ENCODE results near the gene ARHGEF10L.

Gene ARHGEF10L

DNA sequence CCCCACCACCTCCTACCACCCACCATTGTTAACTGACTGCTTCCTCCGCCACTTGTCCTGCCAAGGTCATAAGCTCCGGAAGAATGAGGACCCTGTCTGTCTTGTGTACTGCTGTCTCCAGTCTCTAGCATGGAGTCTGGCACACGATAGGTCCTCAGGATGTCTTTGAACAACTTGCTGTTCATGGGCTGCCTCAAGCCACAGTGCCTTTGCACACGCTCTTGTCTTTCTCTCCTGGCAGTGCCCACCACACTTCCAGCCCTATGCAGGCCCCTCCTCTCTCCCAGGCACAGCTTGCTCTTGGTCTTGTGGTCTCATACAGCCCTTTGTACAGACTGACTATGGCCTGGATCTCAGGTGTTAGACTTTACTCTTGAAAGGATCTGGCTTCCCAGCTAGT lies 97.6 kb downstream of the ARHGEF10L start:
- no peak for DNase-seq

DNA sequence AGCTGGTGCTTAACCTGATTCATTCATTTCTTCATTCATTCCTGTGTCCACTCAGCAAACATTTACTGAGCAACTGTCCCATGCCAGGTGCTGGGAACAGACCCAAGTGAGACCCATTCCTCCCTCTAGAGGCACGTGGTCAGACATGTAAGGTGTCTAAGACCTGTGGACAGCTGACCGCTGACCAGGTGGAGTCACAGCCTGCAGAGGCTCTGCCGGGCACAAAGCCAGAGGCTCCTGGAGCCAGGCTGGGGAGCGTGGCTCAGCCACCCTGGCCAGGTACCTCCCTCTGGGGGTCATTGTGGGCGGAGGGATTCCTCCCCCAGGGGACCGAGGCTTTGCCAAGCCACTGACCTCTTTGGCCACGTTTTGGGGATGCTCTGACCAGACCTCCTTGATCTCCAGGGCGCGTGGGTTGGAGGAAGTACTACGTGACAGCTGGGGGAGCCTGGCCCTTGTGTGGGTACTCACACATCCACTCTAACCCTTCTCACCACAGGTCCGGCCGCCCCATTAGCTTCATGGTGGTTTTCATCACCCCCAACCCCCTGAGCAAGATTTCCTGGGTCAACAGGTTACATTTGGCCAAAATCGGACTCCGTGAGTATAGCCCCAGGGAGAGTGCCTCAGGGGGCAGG lies 100.3 kb downstream of the ARHGEF10L start:
- DNase-seq = no peak

DNA sequence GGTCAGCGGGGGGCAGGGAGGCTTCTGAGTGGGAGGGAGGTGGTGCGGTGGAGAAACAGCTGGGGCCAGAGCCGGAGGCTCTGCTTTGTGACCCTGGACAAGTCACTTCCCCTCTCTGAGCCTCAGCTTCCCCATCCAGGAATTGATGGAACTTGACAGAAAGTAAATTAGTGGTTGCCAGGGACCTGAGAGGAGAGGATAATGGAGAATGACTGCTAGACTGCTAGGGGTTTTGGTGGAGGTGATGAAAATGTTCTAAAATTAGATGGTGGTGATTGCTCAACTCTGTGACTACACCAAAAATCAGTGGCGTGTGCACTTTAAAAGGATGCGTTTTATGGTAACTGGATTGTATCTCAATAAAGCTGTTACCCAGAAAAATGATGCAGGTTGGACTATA lies 100.9 kb downstream of the ARHGEF10L start:
- DNase-seq = peak; percentile 61

DNA sequence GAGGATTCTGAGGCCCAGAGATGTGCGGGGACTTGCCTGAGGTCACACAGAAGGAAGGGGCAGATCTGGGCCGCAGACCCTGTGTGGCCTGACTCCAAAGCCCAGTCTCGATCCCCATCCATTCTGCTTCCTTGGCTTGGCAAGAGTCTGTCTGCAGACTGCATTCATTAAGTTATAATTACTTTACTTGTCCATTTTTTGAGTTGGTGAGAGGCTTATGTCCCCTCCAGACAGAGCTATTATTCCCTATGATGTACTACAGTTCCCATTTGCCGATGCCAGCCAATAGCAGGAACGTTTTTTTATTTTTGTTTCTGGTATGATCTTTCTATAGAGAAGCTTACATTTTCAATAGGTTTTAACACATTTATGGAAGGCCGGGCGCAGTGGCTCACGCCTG lies 101.5 kb downstream of the ARHGEF10L start:
- no peak for DNase-seq

DNA sequence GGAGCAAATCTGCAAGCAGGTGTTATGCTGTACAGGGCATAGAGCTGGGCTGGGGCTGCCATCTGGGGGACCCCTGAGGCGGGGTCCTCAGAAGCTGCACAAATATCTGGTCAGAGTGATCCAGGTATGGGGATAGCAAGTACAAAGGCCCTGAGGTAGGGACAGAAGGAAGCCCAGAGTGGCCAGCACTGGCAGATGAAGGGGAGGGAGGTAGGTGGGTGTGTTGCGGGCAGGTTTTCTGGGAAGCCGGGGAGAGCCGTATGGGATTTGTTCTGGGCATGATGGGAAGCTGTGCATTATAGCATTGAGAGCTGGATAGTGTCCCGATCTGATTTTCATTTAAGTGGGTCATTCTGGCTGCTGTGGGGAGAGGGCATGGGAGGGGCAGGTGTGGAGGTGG lies 102.7 kb downstream of the ARHGEF10L start:
- DNase-seq = no peak

DNA sequence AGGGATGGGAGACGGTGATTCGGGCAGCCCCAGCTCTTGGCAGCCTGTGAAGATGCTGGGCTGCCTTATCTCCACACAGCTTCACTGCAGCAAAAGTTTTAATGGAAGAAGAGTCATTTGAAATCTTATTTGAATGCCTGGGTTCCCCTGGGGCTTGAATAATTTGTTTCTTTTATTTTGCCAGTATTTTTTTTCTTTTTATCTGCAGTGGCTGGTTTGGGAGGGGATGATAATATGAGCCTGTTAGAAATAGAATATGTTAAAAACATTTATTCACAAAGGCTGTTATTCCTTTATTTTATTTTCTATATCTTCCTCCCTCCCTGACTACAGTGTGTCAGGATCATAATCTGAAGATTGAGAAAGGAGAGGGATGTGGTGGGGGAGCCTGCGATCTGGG lies 103.4 kb downstream of the ARHGEF10L start:
- no peak for DNase-seq

DNA sequence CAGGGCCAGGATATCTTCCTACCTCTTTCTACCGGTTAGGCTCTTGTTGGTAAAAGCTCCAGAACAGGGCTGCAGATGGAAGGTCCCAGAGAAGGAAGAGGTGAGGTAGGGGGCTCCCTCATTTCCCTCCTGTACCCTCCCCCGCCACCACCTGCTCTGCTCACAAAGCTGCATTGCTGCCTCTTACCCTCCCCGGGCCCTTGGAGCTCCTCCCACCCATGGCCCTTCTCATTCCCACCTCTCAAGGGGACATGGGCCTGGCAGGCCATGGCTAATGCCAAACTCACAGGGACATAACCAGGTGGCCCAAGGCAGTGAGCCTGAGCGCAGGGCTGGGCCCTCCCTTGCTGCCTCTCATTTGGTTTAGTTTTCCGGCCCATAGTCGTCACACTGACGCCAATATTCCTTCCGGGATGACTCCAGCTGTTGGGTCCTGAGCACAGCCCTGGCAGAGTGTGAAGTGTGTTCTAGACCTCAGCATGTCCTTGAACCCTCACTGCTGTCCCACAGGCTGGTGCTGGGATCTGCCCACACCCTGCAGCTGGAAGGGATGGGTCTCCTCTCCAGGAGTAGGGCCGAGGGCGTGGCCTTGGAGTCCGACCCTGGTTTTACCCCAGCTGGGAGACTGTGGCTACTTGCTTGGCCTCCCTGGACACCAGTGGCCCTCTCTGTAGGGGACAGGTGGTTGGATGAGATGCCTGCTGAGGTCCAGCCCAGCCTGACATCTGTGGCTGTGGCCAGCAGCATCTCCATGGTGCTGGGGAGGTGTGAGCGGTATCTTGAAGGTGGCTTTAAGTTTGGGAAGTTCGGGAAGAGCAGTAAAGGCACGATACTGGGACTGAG lies 104.6 kb downstream of the ARHGEF10L start:
- no peak for DNase-seq

DNA sequence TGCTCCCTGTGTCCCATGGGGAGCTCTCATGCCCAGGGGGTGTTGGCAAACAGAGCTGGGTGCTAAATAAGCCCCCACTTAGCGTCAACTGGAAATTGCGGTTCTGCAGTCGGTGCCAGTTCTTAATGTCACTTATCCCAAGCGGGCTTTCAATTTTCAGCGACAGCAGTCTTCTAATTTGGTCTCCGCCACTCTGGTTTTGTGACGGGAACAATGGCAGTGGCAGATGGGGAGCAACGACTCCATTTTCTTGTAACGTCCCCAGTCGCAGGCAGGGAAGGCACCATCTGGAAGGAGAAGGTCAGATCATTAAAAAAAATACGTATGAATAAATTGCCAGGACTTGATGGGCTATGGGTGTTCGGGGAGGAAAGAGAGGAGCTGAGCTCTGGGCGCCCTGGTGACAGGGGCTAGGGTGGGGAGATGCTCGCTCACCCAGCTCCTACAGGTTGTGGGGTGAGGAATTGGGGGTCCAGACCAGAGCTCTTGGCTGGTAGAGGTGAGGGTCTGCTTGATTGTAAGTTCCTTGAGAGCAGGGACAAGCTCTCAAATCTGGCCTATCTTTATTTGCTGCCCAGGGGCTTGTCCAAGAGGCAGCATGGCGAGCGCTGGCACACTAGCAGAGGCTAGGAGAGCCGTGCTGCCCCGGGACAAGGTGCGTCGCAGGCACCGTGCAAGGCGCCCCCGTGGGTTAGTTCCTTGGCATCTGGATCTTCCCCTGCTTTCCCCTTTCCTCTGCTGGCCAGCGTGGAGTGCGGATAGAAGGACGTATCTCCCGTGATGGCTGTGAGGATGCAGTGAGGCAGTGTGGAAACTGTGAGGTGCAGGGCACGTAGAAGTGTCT lies 105.8 kb downstream of the ARHGEF10L start:
- DNase-seq = no peak

DNA sequence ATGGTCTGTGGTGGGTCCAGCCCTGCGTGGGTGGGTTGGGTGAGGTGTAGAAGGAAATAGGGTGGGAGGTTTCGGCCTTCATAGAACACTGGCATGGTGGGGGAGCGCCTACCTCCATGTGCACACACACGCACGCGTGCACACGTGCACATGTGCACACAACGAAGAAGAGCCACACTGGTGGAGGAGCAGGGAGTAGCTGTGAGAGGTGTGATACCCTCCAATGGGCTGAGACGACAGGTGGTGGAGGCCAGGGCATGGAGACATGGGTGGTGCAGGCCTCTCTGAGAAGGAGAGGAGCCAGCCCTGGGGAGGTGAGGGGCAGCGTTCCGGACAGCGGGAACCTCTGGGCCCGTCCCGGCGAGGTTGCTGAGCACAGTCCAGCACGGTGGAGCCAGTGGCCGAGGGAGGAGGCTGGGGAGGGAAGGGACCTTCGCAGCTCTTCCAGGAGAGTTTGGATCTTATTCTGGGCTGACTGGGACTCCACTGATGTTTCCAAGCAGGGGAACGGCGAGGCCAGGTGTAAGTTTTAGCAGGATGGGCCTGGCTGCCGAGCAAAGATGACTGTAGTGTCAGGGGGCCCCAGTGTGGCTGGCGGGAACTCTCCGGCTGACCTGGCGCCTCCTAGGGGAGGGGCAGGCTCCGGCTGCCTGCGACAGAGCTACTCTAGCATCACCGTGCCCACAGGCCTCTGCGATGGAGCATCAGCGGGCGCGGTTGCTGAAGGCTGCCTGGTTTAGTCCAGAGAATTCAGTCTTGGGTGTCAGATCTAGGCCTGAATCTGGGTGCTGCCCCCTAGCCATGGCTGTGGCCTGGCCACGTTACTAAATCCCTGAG lies 107.2 kb downstream of the ARHGEF10L start:
- no peak for DNase-seq

DNA sequence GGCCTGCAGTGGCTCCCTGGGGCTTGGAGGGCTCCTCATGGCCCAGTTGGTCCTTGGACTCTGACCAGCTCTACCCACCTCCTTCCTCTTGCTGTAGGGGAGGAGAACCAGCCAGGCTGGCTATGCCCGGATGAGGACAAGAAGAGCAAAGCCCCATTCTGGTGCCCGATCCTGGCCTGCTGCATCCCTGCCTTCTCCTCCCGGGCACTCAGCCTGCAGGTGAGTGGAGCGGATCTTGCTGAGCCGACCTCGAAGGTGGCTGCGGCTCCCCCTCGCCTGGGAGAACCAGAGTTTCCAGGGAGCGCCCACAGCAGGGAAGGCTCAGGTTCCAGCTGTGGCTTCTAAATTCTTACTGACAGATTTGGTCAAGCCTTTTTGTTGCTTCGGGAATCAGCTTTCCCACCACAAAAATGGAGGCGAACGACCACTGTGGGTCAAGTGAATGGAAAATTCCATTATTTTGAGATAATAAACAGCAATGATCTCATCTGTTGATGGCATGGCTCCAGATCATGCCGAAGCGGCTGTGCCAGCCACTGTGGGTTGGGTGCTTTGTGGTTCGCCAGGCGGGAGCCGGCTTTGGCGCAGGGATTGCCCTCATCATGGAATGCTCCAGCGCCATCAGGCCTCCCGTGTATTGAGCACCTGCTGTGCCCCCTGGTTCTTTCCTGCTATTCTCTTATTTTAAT lies 109.1 kb downstream of the ARHGEF10L start:
- DNase-seq = no peak

DNA sequence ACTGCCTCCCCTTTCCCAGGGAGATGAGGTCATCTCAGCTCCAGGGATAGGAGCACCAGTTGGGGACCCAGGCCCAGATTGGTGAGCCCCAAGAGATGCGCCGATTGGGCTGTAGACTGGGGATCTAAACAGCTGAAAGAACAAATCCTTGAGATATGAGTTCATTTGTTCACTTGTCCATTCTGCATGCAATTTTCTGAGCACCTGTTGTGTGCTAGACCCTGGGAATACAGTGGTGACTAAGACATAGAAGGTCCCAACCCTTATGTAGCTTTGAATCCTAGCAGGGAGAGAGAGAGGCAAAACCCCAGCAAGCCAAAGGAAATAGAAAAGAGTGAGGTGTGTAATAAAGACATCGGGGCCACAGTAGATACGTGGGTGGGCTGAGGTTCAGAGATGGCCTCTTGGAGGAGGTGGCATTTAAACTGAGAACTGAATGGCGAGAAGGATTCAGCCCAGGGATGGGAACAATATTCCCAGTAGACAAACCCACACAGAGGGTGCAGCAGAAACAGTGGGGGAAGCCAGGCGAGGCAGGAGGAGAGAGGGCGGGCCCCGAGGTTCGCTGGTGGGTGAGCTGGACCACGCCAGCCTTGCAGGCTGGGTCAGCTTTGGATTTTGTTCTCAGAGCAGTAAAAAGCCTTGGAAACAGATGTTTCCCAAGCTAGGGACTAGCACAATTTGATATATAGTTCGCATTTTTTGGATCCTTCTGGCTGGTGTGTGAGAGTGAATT lies 110.0 kb downstream of the ARHGEF10L start:
- no peak for DNase-seq

DNA sequence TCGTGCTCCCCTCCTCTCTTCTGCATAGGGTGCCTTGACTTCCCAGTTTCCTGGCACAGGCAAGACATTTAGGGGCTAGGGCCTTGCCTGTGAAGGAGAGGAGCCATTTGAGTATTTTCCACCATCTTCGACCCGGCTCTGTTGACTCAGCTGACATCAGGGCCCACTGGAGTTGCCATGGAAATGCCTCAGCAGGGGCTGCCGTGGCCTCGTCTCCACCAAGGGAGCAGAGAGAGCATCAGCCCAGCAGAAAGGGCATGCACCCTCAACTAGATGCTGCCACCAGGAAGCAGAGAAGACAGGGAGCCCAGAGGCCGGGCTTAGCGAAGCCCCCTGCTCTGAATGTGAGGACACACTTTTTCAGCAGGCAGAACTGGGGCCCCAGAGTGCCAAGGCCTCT lies 113.8 kb downstream of the ARHGEF10L start:
- no peak for DNase-seq

DNA sequence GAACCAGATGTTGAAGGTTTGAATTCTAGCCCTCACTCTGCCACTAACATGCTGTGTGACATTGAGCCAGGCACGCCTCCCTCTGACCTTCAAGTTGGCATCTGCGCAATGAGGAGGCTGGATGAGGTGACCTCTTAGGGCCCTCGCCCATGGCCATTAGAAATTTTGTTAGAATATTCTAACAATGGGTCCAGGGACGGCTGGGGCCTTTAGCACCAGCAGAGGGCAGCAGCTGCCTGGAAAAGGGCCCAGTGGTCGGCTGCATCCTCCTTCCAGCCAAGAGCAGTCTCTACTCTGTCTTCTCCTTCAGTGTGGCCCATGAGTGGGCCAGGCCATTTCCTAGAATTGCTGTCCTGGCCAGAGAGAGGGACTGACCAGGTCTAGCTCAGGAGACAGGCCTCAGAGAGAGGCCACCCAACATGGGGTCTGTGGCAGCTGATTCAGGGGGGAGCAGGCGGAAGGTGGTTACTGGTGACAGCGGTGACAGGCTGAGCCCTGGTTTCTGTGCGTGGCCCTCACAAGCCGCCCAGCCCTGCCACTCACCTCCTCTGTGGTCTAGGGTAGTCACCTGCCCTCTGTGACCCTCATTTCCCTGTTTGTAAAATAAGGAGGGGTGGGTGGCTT lies 114.3 kb downstream of the ARHGEF10L start:
- peak; percentile 49 for DNase-seq

DNA sequence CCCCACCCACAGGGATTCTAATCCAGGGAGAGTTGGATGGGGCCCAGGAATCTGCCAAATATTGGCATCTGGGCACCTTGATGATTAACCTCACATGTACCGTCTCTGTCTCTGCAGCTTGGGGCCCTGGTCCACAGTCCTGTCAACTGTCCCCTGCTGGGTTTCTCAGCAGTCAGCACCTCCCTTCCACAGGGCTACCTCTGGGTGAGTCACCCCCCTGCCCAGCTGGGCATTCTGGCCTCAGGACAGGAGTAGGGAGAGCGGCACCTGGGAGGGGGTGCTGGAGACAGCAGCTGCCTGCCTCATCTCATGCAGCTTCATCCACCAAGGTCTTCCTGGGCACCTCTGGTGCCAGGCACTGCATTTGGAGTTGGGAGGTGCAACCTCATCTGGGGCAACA lies 115.0 kb downstream of the ARHGEF10L start:
- no peak for DNase-seq

DNA sequence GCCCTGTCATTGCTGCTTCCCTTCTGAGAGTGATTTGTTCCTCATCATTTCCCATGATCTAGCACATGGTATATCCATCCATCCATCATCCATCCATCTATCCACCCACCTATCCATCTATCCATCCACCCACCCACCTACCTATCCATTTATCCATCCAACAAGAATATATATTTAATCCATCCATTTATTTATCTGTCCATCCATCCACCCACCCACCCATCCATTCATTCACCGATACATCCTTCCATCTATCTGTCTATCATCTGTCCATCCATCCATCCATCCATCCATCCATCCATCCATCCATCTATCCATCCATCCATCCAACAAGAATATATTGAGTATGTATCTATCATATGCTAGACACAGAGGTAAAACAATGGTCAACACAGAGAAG lies 115.7 kb downstream of the ARHGEF10L start:
- no peak for DNase-seq

DNA sequence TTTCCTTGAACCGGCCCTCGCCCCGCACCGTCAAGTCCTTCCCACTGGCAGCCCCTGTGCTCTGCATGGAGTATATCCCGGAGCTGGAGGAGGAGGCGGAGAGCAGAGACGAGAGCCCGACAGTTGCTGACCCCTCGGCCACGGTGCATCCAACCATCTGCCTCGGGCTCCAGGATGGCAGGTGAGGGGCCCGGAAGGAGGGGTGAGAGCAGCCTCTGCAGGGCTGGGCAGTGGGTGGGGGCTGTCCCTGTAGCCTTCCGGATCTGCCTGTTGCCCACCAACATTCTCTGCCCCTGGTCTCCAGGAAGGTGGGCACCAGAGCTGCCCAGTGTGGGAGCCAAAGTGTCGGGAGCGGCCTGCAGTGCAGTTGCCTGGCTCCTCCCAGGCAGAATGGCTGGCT lies 116.4 kb downstream of the ARHGEF10L start:
- no peak for DNase-seq

DNA sequence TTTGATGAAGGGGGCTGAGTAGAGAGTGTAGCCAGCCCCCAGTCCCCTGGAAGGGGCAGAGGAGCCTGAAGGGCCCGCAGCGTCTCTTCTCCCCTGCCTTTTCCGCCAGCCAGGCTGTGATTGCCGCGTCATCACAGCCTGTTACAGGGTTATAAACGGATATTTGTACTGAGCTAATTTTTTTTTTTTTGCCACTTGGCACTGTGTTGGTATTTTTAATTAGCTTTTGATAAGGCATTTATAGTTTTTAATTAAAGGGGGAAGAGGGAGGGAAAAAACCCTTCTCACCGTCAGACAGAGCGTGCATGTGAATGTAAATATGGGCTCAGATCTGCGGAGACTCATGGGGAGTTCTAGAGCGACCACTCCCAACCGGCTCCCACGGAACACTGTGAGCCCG lies 117.9 kb downstream of the ARHGEF10L start:
- no peak for DNase-seq

DNA sequence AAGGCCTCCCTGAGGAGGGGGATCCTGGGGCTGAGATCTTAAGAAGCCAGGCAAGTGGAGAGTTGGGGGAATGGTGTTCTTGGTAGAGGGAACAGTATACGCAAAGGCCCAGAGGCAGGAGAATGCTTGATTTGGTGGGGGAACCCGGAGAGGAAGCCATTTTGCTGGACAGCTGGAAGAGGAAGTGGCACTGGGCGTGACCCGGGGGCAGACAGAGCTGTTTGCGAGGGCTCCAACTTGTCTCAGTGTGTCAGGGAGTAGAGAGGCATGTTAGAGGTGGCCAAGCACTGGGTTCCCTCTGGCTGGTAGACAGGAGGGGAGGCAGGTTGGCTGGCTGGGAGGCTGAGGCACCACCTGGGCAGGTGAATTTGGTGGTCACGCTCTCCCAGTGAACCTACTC lies 119.3 kb downstream of the ARHGEF10L start:
- DNase-seq = peak; percentile 63

DNA sequence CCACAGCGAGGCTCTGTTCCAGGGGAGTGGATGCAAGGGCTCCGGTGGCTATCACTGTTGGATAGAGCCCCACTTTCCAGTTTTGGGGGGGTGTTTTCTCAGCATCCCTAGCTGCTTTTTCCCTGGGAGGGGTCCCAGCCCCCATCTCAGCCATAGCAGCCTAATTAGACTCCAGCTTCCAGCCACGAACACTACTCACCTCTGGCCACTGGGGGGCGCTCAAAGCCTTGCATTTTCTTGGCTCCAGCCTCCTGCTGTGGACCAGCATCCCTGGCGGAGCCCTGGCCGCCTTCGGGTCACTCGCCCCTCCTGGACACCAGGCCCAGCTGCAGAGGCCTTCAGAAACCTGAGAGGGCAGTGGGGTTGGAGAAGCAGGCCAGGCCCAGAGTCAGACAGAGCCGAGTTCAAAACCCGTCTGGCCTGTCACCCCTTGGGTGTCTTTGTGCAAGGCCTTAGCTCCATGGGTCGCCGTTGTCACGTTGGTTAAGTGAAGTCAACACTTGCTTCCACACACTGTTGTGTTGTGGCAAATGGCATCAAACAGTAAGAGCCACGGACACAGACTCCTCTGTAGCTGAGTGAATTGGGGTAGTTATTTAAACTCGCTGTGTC lies 122.2 kb downstream of the ARHGEF10L start:
- DNase-seq = peak; percentile 68

DNA sequence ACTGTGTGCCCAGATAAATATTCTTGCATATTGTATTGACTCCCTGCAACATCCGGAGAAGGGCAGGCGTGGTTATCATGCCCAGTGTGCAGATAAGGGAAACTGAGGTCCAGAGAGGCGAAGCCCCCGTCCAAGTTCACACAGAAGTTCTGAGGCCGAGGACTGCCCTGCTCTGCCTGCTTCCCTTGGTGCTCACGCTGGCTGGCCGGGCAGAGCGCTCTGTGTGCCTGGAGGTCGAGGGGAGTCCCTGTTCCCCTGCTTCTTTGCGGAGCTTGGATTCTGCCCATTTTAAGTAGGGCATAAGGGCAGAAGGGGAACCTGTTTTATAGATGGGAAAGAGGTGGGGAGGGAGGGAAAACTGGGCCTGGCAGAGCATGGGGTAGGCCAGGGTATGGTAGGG lies 122.8 kb downstream of the ARHGEF10L start:
- DNase-seq = no peak
